Measurements from ENCODE around the gene PFDN6. TPM values are rescaled to one million over a fixed set of nuclear protein-coding genes. Genes with fewer than 3 reads are reported as not detected.

PFDN6 gene
- total RNA-seq, 2 experiments from 2014 or later: 67.9 to 81.3 TPM

DNA sequence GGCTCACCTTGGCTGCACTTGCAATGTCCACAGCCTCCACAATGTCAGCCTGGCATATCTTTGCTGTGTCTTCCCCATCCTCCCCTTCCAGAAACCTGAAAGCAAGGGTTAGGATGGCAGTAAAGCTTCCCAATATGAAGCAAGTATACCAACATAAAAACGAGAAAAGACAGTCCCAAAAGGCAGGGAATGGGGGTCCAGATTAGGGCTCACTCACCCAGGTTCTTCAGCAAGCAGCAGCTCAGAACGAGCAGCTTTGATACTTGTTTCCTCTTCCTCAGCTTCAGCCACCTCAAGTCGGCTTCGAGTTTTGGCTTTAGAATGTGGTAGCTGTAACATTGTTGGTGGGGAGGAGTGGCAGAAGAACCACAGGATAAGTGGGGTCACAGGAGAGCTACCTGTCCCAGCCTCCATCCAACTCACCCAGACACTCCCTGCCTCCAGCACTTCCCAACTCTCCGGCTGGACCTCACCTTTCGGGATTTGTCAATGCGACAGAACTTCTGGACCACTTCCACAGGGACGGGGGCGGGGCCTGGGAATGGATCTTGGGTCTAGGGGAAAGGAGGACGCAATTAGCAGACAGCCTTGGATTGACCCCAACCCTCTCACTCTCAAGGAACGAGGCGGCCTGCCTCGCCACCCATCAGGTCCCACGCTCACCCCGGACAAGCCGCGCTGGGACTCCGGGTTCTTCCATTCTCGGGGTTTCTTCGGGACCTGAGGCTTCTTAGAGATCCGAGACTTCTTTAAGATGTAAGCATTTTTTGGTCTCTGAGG is 1.1 kb upstream of the PFDN6 start:
- peak overlapping the region; percentile 99 for H3K4me3 Mint-ChIP-seq
- H3K27me3 Mint-ChIP-seq (ENCODE audit: low read depth): no peaks in the 10 kb centered on the region
- CTCF ChIA-PET: interaction anchor here (0.6 to 2.0 kb wide), 9 partner anchors 11 to 625 kb away, joined by 3 to 7 read pairs (median 4); partner anchors contain the start of gene B3GALT4
- peaks cover 43% of the 10 kb centered on the region for H3K4me1 Mint-ChIP-seq (ENCODE audit: low read depth)
- intact Hi-C loops (cut with micrococcal nuclease): loop anchor here (2.0 kb wide), 1 partner anchor 500 kb away; the partner anchor contains the start of gene LEMD2
- DNase-seq: no peak
- H3K27ac Mint-ChIP-seq: peak overlapping the region; percentile 91
- H3K36me3 Mint-ChIP-seq (ENCODE audit: low read depth): peaks cover 20% of the 10 kb centered on the region
- no peaks in the 10 kb centered on the region for H3K9me3 Mint-ChIP-seq

DNA sequence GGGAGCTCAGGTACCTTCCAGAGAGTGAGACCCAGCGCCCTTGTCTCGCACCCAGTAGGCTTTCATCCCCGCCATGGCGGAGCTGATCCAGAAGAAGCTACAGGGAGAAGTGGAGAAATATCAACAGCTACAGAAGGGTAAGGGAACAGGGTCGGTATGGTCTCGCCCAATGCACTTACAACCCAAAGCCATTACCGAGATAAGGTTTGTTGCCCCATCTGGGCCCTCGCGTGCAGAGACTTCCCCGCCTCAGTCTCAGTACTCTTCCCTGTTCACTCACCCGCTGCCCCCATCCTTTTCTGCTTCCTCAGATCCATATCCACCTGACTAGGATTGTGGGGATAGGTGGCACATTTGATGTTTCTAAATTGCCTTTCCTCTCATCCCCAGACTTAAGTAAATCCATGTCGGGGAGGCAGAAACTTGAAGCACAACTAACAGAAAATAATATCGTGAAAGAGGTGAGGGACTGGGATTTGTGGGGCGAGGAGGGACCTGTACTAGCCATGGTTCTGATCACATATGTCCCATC is 449 bp downstream of the PFDN6 start:
- Mint-ChIP-seq H3K4me1 (ENCODE audit: low read depth) (peaks cover 40% of the 10 kb centered on the region), H3K9me3 (no peaks in the 10 kb centered on the region), H3K4me3 (peak overlapping the region; percentile 99), H3K27me3 (ENCODE audit: low read depth) (no peaks in the 10 kb centered on the region), H3K36me3 (ENCODE audit: low read depth) (peaks cover 16% of the 10 kb centered on the region), H3K27ac (peak overlapping the region; percentile 91)
- intact Hi-C loops (cut with micrococcal nuclease): loop anchor here (1.0 to 2.0 kb wide), 5 partner anchors 8 to 499 kb away; partner anchors contain the start of genes LEMD2, RGL2 and VPS52
- CTCF ChIA-PET: interaction anchor here (0.9 to 2.7 kb wide), 6 partner anchors 11 to 54 kb away, joined by 3 to 11 read pairs (median 3); partner anchors contain the start of gene B3GALT4
- DNase-seq: no peak

DNA sequence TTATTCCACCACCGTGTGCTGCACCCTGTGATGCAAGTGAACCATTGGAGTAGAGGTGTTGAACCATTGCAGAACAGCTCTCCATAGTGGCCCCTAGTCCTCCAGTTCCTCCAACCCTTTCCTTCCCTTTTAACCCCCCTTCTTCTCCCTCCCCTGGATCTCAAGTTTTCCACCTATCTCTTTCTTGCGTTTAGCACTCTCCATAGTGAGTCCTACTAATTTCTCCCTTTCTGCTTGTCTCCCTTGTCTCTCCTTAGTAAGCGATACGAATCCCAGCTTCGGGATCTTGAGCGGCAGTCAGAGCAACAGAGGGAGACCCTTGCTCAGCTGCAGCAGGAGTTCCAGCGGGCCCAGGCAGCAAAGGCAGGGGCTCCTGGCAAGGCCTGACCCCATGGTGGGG is 1.1 kb downstream of the PFDN6 start:
- peaks cover 16% of the 10 kb centered on the region for H3K36me3 Mint-ChIP-seq (ENCODE audit: low read depth)
- CTCF ChIA-PET: interaction anchor here (0.9 to 2.7 kb wide), 5 partner anchors 10 to 53 kb away, joined by 3 to 11 read pairs (median 3); partner anchors contain the start of gene B3GALT4
- peak overlapping the region; percentile 99 for H3K4me3 Mint-ChIP-seq
- H3K27me3 Mint-ChIP-seq (ENCODE audit: low read depth): no peaks in the 10 kb centered on the region
- H3K4me1 Mint-ChIP-seq (ENCODE audit: low read depth): peaks cover 40% of the 10 kb centered on the region
- H3K27ac Mint-ChIP-seq: peak overlapping the region; percentile 91
- intact Hi-C loops (cut with micrococcal nuclease): no loop called here
- DNase-seq: no peak
- no peaks in the 10 kb centered on the region for H3K9me3 Mint-ChIP-seq

DNA sequence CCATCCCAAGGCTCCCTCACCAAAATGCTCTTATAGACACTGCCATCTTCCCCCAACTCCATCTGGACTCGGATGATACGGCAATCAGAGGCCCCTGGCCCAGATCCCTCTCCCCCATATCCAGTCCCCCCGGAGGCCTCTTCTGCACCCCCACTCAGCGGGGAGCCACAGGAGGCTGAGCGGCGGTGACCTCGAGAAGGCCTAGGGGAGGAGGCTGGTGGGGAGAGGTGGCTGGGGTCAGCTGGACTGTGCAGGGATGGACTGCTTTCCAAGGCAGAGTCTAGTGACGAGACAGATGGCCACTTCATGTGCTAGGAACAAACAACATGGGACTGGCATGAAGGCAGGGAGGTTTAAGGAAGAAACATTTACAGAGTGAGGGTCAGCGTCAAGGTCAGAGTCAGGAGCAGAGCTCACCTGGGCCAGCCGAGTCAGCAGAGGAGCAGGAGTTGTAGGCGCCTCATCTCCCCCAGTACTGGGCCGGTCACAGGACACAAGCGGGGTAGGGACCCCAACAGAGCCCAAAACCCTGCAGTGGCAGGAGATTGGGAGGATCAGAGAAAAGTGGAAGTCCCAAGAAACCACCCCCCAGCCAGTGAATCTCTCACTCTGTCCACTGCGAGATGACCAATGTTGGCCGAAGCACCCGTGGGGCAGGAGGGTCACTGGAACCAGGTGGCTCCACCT is 3.7 kb downstream of the PFDN6 start:
- Mint-ChIP-seq H3K27ac (peak overlapping the region; percentile 28), H3K9me3 (no peaks in the 10 kb centered on the region), H3K27me3 (ENCODE audit: low read depth) (no peaks in the 10 kb centered on the region), H3K4me1 (ENCODE audit: low read depth) (peaks cover 33% of the 10 kb centered on the region), H3K4me3 (no peak overlapping the region), H3K36me3 (ENCODE audit: low read depth) (peaks cover 12% of the 10 kb centered on the region)
- DNase-seq: no peak
- CTCF ChIA-PET: interaction anchor here (0.6 kb wide), 1 partner anchor 14 kb away, joined by 3 read pairs; no protein-coding TSS in a partner anchor
- intact Hi-C loops (cut with micrococcal nuclease): no loop called here

DNA sequence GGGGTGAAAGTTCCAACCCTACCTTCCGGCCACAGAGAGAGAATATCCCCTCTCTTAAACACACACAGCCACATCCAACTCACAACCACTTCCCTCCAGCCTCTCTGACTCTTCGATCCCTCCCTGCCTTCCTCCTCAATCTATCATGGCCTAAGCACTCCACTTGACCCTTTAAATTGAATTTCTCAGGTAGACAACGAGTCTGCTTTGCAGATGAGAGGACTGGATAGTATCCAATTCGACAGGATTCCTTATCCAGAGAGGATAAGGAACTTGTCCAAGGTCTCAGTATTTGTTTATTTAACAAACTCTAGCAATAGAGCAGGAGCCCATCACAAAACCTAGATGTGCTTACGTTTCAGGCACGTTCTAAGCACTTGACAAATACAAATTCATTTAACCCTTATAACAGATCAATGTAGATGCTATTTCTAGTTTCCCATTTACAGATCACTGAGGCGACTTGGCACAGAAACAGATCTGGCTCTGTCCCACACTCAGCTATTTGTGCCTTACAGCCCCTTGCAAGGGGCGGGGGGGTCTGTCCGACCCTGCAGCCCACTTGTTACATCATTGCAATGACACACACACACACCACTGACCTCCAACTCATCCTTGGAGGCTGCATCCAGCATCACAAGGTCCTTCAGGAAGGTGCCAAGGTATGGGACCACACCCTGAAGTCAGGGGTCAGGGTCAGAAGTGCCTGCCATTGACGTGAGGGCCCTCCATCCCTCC is 4.9 kb downstream of the PFDN6 start:
- CTCF ChIA-PET: no interaction called here
- Mint-ChIP-seq H3K4me1 (ENCODE audit: low read depth) (peaks cover 28% of the 10 kb centered on the region), H3K27me3 (ENCODE audit: low read depth) (no peaks in the 10 kb centered on the region), H3K4me3 (no peak overlapping the region), H3K27ac (no peak overlapping the region), H3K36me3 (ENCODE audit: low read depth) (peaks cover 10% of the 10 kb centered on the region), H3K9me3 (no peaks in the 10 kb centered on the region)
- DNase-seq: no peak
- intact Hi-C loops (cut with micrococcal nuclease): no loop called here

DNA sequence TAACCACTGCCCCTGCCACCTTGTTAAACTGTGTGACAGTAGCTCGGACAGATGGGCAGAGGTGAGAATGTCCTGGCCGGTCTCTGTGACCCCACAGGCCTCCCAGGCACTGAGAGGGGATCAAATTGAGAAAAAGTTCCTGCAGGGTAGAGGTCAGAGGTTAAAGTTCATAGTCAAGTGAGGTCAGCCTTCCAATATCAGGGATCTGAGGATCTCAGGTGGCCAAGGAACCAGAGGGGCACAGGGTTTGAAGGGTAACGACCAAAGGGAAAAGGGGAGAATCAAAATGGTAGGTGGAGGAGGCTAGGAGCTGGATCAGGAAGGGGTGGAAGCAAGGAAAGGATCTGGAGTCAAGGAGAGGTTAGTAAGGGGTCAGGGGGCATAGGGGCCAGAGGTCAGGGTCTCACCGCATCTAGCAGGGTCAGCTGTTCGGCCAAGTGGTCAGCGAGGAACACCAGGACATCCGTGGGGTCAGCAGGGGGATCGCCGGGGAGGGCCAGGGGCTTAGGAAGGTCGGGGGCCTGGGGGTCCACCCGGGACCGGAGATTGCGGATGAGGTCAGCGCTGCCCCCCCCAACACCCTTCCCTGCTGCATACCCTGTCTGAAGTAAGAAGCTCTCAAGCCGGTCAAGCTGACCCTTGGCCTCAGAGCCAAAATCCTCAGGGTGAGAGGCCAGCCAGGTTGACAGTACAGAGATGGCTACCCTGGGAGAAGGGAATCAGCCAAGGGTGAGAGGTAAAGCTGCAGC is 6.4 kb downstream of the PFDN6 start:
- CTCF ChIA-PET: no interaction called here
- no peak overlapping the region for H3K4me3 Mint-ChIP-seq
- intact Hi-C loops (cut with micrococcal nuclease): no loop called here
- peaks cover 27% of the 10 kb centered on the region for H3K4me1 Mint-ChIP-seq (ENCODE audit: low read depth)
- H3K27me3 Mint-ChIP-seq (ENCODE audit: low read depth): no peaks in the 10 kb centered on the region
- H3K9me3 Mint-ChIP-seq: no peaks in the 10 kb centered on the region
- H3K27ac Mint-ChIP-seq: no peak overlapping the region
- no peak for DNase-seq
- peaks cover 23% of the 10 kb centered on the region for H3K36me3 Mint-ChIP-seq (ENCODE audit: low read depth)

DNA sequence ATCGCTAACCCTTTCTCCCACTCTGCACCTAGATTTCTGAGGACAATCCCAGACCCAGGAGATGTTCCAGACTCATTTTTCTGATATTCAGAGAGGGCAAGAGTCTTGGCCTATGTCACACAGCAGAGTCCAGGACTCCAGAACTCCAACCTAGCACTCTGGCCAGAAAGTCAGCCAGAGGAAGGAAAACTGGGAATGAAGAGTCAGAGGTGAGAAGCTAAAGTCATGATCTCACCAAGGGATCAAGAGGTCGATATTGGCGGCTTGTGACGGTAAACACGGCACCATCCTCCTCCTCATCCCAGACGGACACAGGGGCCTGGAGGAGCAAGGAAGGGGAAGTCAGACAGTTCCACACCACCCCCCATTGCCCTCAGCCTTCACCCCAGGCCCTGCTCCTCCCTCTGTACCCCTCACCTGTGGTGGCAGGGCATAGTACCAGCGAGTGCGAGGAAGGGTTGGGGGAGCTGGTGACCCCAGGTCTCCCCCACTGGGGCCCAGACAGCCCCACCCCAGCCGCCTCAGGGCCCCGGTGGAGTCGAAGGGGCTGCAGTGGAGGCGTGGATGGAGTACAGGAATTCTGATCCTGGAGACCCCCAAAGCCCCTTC is 7.5 kb downstream of the PFDN6 start:
- intact Hi-C loops (cut with micrococcal nuclease): no loop called here
- Mint-ChIP-seq H3K4me1 (ENCODE audit: low read depth) (peaks cover 25% of the 10 kb centered on the region), H3K4me3 (no peak overlapping the region), H3K36me3 (ENCODE audit: low read depth) (peaks cover 19% of the 10 kb centered on the region), H3K9me3 (no peaks in the 10 kb centered on the region), H3K27me3 (ENCODE audit: low read depth) (no peaks in the 10 kb centered on the region), H3K27ac (peak overlapping the region; percentile 4)
- DNase-seq: no peak
- CTCF ChIA-PET: no interaction called here

DNA sequence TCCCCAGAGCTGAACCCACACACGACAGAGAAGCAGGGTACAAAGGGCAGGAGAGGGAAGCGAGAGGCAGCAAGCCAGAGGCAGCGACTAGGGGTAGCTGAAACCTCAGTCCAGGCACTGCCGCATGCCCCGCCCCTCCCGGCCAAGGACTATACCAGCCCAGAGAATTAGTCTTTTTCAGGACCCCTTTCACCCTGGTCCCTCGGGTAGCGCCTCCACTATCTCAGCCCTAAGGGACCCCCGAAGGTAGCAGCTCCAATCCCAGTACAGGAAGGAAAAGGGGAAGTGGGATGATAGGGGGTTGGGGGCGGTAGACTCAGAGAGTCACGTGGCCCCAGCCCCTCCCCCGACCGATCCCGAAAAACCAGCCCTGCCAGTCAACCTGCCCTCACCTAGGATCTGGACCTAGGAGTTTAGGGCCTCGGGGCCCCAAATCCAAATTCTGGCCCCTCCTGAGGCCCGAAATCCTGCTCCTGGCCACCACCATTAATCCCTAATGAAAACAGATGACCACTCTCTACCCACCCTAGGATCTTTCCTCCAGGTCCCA is 8.1 kb downstream of the PFDN6 start:
- intact Hi-C loops (cut with micrococcal nuclease): no loop called here
- Mint-ChIP-seq H3K4me3 (peak overlapping the region; percentile 32), H3K27me3 (ENCODE audit: low read depth) (no peaks in the 10 kb centered on the region), H3K27ac (no peak overlapping the region), H3K9me3 (no peaks in the 10 kb centered on the region), H3K4me1 (ENCODE audit: low read depth) (peaks cover 25% of the 10 kb centered on the region), H3K36me3 (ENCODE audit: low read depth) (peaks cover 22% of the 10 kb centered on the region)
- CTCF ChIA-PET: interaction anchor here (1.0 kb wide), 1 partner anchor 20 kb away, joined by 4 read pairs; no protein-coding TSS in a partner anchor
- DNase-seq: no peak

DNA sequence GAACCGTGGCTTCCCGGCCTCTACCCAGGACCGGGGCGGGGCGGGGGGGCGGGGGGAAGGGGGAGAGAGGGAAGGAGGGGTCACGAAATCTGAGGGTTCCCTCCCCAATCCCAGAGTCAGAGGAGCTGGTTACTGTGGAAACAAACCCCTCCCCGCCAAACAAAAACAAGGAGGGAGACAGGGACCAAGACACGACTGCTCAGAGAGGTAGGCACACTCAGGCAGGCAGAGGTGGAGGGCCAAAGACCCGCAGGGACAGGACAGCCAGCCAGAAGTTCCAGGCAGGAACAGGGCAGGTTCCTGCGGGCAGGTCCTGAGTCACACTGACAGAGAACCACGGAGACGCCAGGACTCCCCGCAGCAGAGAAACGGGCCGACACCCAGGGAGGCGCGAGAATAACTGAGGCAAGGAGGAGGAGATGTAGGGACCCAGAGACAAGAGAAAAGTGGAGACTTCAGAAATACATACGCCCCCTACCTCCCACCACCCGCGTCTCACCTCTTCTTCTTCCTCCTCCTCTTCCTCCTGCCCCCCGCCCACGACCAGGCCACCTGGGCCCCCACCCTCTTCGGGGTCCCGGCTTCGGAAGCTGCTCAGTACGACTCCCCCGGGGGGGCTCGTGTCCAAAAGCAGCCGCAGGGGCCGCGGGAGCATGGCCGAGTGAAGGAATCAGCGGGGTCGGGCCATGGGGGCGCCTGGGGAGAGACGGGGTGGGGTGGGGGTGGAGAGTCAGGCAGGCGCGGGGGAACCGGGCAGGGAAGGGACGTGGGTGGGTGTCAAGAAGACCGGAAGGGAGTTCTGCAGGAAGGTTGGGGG is 8.8 kb downstream of the PFDN6 start:
- DNase-seq: peak; percentile 74
- Mint-ChIP-seq H3K27me3 (ENCODE audit: low read depth) (no peaks in the 10 kb centered on the region), H3K36me3 (ENCODE audit: low read depth) (peaks cover 21% of the 10 kb centered on the region), H3K27ac (peak overlapping the region; percentile 98), H3K4me1 (ENCODE audit: low read depth) (peaks cover 25% of the 10 kb centered on the region), H3K4me3 (peak overlapping the region; percentile 85), H3K9me3 (no peaks in the 10 kb centered on the region)
- intact Hi-C loops (cut with micrococcal nuclease): loop anchor here (1.0 to 2.0 kb wide), 3 partner anchors 9 to 113 kb away; partner anchors contain the start of genes PFDN6, PHF1 and WDR46
- CTCF ChIA-PET: interaction anchor here (1.0 to 1.7 kb wide), 4 partner anchors 13 to 46 kb away, joined by 4 to 13 read pairs (median 5); partner anchors contain the start of genes RPS18 and VPS52

DNA sequence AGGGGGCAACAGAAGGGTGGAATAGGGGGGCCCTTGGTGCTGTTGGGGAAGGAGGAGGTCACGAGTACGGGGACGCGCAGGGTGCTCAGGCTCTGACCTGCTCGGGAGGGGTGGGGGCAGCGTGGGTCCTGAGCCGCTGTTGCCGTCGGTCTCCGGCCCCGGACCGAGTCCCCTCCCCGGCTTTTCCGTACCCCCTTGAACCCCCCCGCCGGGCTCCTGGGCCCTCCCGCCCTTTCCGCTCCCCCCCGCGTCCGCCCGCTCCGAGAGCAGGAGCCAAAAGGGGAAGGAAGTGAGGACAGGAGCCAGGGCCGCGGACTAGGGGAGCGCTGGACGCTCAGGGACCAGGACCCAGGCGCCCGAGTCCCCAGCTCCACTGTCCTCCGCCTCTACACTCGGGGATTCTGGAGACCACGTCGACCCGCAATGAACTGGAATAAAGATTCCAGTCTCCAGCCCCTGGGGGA is 9.4 kb downstream of the PFDN6 start, which contains the start of gene RGL2:
Gene RGL2, minus strand, starts transcription at position 170 of the 464 bp plus-strand sequence. CDS start 332 bp downstream, outside the sequence.
- intact Hi-C loops (cut with micrococcal nuclease): loop anchor here (1.0 to 2.0 kb wide), 9 partner anchors 10 to 112 kb away; partner anchors contain the start of genes B3GALT4, PFDN6, PHF1 and RXRB
- DNase-seq: peak; percentile 77
- Mint-ChIP-seq H3K4me1 (ENCODE audit: low read depth) (peaks cover 28% of the 10 kb centered on the region), H3K4me3 (peak within 1 kb of the TSS; percentile 85), H3K9me3 (no peaks in the 10 kb centered on the region), H3K27ac (peak within 1 kb of the TSS; percentile 98), H3K36me3 (ENCODE audit: low read depth) (peaks cover 24% of the 10 kb centered on the region), H3K27me3 (ENCODE audit: low read depth) (no peaks in the 10 kb centered on the region)
- CTCF ChIA-PET: interaction anchor here (0.6 to 1.7 kb wide), 7 partner anchors 10 to 49 kb away, joined by 3 to 13 read pairs (median 4); partner anchors contain the start of genes RPS18, VPS52 and WDR46

Measured in activated naive CD4-positive, alpha-beta T cell treated with anti-CD3 and anti-CD28 coated beads for 36 hours (primary cell).